ENCODE measurements around the gene S100A11.

Gene S100A11

DNA sequence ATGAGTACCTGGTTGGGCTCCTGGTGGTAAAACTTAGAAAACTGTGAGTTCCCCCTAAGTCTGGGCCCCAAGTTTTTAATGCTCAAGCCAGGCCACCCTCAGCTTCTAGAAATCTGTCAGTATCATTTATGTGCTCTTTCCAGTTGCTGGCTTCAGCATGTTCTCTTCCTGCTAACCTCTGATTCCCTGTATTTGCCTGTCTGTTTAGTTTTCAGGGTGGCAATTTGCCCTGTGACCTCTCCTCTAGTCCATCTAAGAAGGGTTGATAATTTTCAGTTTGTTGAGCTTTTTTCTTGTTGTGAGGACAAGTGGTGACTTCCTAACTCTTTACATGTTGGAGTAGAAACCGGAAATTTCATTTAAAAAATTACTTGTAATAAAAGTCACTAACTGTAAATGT lies 27.1 kb downstream of the S100A11 start:
- DNase-seq (ENCODE audit: low read depth): no peak
- TF ChIP-seq, protein P1, sequence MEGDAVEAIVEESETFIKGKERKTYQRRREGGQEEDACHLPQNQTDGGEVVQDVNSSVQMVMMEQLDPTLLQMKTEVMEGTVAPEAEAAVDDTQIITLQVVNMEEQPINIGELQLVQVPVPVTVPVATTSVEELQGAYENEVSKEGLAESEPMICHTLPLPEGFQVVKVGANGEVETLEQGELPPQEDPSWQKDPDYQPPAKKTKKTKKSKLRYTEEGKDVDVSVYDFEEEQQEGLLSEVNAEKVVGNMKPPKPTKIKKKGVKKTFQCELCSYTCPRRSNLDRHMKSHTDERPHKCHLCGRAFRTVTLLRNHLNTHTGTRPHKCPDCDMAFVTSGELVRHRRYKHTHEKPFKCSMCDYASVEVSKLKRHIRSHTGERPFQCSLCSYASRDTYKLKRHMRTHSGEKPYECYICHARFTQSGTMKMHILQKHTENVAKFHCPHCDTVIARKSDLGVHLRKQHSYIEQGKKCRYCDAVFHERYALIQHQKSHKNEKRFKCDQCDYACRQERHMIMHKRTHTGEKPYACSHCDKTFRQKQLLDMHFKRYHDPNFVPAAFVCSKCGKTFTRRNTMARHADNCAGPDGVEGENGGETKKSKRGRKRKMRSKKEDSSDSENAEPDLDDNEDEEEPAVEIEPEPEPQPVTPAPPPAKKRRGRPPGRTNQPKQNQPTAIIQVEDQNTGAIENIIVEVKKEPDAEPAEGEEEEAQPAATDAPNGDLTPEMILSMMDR (IDR thresholded peaks at IDR 0.05; ENCODE audit: low read depth, low read length, missing control alignments): no peak
- in situ Hi-C loops (cut with HindIII; ENCODE audit: low sequenced_read_pairs): no loop called here
- no peak overlapping the region for H3K4me3 ChIP-seq (ENCODE audit: low read depth, low read length)

DNA sequence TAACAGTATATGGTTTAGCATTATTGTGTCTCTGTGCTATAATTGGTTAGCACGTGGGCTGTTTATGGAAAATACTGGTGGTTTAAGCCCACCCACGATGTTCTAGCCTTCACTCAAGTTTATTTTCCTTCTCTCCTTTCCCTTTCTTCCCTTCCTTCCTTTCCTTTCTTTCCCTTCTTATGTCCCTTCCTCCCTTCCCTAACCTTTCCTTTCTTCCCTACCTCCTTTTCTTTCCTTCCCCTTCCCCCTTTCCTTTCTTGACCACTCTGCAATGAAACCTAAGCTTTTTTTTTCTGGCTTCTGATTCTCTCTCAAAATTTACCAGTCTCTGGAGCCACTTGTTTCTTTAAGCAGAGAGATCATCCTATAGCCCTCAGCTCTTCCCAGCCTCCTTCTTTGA lies 29.8 kb downstream of the S100A11 start:
- TF ChIP-seq, protein P1 (IDR thresholded peaks at IDR 0.05; ENCODE audit: low read depth, low read length, missing control alignments): no peak
- no peak overlapping the region for H3K4me3 ChIP-seq (ENCODE audit: low read depth, low read length)
- DNase-seq (ENCODE audit: low read depth): no peak
- in situ Hi-C loops (cut with HindIII; ENCODE audit: low sequenced_read_pairs): no loop called here

DNA sequence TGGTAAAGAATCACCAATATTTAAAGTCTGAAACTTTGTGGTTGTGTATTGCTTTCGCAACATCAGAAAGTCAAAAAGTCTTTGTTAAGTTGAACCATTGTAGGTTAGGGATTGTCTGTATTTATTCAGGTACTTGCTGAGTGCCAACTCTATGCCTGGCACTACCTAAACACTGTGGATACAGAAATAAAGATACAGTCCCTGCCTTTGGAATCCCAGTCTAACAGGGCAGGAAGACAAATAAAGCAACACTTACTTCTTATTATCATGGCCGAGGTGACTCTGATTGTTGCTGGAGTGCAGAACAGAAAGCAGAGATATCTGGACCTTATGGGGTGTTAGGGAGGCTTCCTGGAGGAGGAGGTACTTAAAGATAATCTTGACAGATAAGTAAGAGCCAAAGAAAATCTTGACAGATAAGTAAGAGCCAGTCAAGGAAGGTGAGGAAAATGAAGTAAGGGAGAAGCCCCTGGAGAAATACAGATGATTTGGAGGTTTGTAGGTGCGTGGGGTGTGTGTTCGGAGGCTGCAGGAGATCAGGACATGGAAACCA lies 31.4 kb downstream of the S100A11 start:
- in situ Hi-C loops (cut with HindIII; ENCODE audit: low sequenced_read_pairs): no loop called here
- no peak for DNase-seq (ENCODE audit: low read depth)
- TF ChIP-seq, protein P1 (IDR thresholded peaks at IDR 0.05; ENCODE audit: low read depth, low read length, missing control alignments): no peak
- H3K4me3 ChIP-seq (ENCODE audit: low read depth, low read length): no peak overlapping the region

DNA sequence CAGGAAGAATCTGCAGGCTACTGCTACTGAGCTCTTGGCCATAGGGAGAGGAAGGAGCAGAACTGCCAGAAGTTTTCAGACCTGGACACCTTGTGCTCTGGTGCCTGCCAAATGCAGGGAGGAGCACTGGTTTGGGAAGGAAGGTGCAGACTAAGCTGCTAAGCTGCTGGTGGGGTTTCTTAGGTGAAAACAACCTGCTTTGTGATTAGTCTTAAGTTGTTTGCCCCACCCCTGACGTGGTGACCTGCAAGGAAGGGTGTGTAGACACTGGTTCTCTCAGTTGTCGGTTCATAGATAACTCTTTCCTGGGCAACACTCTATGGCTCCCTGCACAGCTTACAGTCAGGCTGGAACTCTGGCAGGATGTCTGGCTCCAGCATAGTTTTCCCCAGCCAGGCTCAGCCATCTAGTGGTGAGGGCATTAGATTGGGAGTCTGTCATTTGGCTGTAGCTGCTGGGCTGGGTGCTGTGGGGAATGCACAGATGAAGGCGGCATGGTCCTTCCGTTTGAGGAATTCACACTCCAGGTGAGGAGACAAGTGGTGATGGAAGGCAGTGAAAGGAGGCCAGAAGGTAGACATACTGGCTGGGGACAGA lies 32.9 kb downstream of the S100A11 start:
- TF ChIP-seq, protein P1 (IDR thresholded peaks at IDR 0.05; ENCODE audit: low read depth, low read length, missing control alignments): no peak
- H3K4me3 ChIP-seq (ENCODE audit: low read depth, low read length): no peak overlapping the region
- no peak for DNase-seq (ENCODE audit: low read depth)
- in situ Hi-C loops (cut with HindIII; ENCODE audit: low sequenced_read_pairs): loop anchor here (5.0 kb wide), 1 partner anchor 87 kb away; no protein-coding TSS in a partner anchor

DNA sequence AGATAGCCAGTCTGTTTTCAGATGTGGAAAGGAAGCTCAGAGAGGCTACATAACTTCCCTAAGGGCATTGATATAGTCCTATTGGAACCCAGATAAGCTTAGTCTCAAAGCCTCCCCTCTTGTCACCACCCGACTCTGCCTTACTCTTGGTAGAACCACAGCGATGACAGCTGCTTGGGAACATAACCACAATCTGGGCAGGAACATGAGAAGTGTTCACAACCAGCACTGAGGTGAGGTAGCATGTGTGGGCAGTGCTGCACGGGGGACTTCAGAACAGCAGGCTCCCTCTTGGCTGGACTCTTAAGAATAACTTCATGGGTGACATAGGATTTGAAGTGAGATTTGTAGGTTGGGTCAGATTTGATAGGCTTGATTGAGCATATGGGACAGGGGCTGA lies 33.8 kb downstream of the S100A11 start:
- TF ChIP-seq, protein P1 (IDR thresholded peaks at IDR 0.05; ENCODE audit: low read depth, low read length, missing control alignments): no peak
- in situ Hi-C loops (cut with HindIII; ENCODE audit: low sequenced_read_pairs): loop anchor here (5.0 kb wide), 1 partner anchor 86 kb away; no protein-coding TSS in a partner anchor
- no peak for DNase-seq (ENCODE audit: low read depth)
- H3K4me3 ChIP-seq (ENCODE audit: low read depth, low read length): no peak overlapping the region

DNA sequence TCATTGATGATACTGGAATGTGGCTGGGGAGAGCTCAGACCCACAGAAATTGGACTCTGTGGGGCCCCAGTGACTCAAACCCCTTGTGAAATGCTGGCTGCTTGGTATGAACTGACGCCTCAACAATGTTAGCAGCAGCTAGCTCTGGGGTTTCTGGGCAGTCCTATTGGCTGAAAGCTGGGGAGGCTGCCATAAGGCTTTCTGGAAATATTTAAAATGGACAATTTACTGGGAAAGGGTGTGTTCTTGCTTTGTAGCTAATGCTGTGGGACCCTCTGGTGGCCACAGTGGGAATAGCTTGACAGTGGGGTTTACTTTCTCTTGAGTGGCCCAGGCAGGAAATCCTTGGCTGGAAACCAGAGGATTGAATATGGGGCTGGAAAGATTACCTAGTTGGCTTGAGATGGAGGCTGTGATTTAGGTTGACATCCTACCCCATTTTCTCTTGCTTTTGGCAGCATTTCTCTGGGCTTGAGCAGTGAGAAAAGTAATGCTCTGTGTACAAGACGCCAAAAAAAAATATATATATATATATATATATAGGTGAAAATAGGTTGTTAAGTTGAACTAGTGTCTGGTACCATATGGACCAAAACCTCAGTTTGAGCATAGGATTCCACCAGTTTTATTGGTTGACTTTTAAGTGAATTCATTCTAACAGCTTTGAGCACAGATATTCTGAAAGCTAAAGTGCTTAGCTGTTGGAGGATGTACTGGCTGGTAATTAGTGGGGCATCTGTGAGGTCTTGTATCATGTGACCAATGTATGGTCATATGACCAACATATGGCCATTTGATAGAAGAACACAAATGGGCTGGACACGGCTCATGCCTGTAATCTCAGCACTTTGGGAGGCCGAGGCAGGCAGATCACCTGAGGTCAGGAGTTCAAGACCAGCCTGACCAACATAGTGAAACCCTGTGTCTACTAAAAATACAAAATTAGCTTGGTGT lies 34.9 kb downstream of the S100A11 start:
- DNase-seq (ENCODE audit: low read depth): peak; percentile 98
- TF ChIP-seq, protein P1 (IDR thresholded peaks at IDR 0.05; ENCODE audit: low read depth, low read length, missing control alignments): peak; percentile 98
- in situ Hi-C loops (cut with HindIII; ENCODE audit: low sequenced_read_pairs): loop anchor here (5.0 kb wide), 1 partner anchor 85 kb away; no protein-coding TSS in a partner anchor
- H3K4me3 ChIP-seq (ENCODE audit: low read depth, low read length): no peak overlapping the region

Data from astrocyte of the cerebellum (primary cell).